ENCODE measurements around the gene IL17RA. TPM values are rescaled to one million over a fixed set of nuclear protein-coding genes. Genes with fewer than 3 reads are reported as not detected.

The IL17RA gene
- polyA plus RNA-seq, 1 donor (not counting 4 experiments of a cell fraction or from before 2014, with no cell fraction given), result 6.0 TPM

DNA sequence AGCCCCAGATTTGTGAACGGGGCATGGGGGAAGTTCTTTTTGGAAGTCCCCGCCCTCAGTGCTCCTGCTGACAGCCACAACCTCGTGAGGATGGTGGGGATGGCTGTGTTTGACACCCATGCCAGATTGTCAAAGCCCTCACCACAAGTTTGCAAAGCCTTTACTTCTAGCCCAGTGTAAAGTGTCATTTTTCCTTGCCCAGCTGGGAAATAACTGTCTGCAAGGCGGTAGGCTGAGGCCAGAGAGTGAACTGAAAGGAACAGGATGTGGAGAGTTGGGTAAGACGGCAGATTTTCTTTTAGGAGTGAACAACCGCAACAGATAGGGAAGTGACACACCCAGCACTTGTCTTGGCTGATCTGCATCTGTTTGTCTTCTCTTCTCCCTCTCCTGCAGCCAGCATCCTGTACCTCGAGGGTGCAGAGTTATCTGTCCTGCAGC, 13.6 kb downstream of the IL17RA start:
- Histone ChIP-seq H4K20me1 (ENCODE audit: control insufficient read depth, extremely low read depth, insufficient read depth, low read length) (peaks cover 3% of the 10 kb centered on the region), H3K9ac (ENCODE audit: control insufficient read depth, extremely low read depth, insufficient read depth, low read length) (no peak overlapping the region), H2AFZ (ENCODE audit: control insufficient read depth, low read length) (no peak overlapping the region), H3K9me1 (ENCODE audit: control insufficient read depth, extremely low read depth, insufficient read depth, low read length) (no peaks in the 10 kb centered on the region), H3K9me3 (ENCODE audit: control insufficient read depth, low read depth, low read length) (no peaks in the 10 kb centered on the region), H3K27me3 (ENCODE audit: control insufficient read depth, extremely low read depth, insufficient read depth, low read length) (no peaks in the 10 kb centered on the region), H3K79me2 (ENCODE audit: control insufficient read depth, insufficient read depth, low read length) (peaks cover 9% of the 10 kb centered on the region), H3K27ac (ENCODE audit: control insufficient read depth, insufficient read depth, low read length) (no peak overlapping the region), H3K4me1 (ENCODE audit: control insufficient read depth, extremely low read depth, insufficient read depth, low read length) (no peaks in the 10 kb centered on the region), H3K36me3 (ENCODE audit: control insufficient read depth in 2 of 2, extremely low read depth in 1 of 2, insufficient read depth in 2 of 2, low read length in 2 of 2) (peaks cover 21 to 43% of the 10 kb centered on the region in 2 experiments), H3K4me3 (ENCODE audit: control insufficient read depth in 2 of 3, extremely low read depth in 1 of 3, insufficient read depth in 2 of 3, low read depth in 1 of 3, low read length in 3 of 3) (no peak overlapping the region), H3K4me2 (ENCODE audit: control insufficient read depth, extremely low read depth, insufficient read depth, low read depth, low read length) (no peak overlapping the region)
- TF ChIP-seq, protein P1, sequence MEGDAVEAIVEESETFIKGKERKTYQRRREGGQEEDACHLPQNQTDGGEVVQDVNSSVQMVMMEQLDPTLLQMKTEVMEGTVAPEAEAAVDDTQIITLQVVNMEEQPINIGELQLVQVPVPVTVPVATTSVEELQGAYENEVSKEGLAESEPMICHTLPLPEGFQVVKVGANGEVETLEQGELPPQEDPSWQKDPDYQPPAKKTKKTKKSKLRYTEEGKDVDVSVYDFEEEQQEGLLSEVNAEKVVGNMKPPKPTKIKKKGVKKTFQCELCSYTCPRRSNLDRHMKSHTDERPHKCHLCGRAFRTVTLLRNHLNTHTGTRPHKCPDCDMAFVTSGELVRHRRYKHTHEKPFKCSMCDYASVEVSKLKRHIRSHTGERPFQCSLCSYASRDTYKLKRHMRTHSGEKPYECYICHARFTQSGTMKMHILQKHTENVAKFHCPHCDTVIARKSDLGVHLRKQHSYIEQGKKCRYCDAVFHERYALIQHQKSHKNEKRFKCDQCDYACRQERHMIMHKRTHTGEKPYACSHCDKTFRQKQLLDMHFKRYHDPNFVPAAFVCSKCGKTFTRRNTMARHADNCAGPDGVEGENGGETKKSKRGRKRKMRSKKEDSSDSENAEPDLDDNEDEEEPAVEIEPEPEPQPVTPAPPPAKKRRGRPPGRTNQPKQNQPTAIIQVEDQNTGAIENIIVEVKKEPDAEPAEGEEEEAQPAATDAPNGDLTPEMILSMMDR (optimal IDR thresholded peaks at IDR 0.05 in 1 of 3, IDR thresholded peaks at IDR 0.05 in 1 of 3, conservative IDR thresholded peaks at IDR 0.05 in 1 of 3; ENCODE audit: extremely low read depth in 1 of 3, insufficient read depth in 2 of 3, low read length in 3 of 3), result no peak
- TF ChIP-seq EZH2 (IDR thresholded peaks at IDR 0.05; ENCODE audit: low read length), result no peak
- no peak for FAIRE-seq
- no peak for DNase-seq (ENCODE audit: low read depth, low spot score)
- dilution Hi-C loops (cut with MboI; ENCODE audit: extremely low pct_ligation_motif_present, low sequenced_read_pairs), result no loop called here

DNA sequence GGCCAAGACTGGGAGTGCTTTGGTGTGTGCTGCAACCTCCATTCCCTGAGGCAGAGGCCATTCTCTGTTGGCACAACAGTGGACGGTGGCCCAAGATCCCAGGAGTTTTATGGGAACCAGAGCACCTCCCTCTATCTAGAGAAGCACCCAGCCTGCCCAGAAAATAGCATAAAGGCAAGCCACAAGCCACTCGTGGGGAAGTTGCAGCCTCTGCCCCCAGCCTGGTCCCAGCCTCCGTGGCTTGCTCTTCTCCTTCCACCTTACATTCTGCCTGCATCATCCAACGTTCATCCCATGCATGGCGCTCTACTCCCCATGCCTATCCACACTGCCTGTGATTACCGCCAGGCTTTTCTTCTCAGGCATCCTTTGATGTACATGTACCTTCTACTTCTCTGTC, 15.8 kb downstream of the IL17RA start:
- TF ChIP-seq EZH2 (IDR thresholded peaks at IDR 0.05; ENCODE audit: low read length), result no peak
- TF ChIP-seq, protein P1 (optimal IDR thresholded peaks at IDR 0.05 in 1 of 3, IDR thresholded peaks at IDR 0.05 in 1 of 3, conservative IDR thresholded peaks at IDR 0.05 in 1 of 3; ENCODE audit: extremely low read depth in 1 of 3, insufficient read depth in 2 of 3, low read length in 3 of 3), result no peak
- peaks cover 3% of the 10 kb centered on the region for H4K20me1 ChIP-seq (ENCODE audit: control insufficient read depth, extremely low read depth, insufficient read depth, low read length)
- H3K27ac ChIP-seq (ENCODE audit: control insufficient read depth, insufficient read depth, low read length), result no peak overlapping the region
- no peaks in the 10 kb centered on the region for H3K9me3 ChIP-seq (ENCODE audit: control insufficient read depth, low read depth, low read length)
- peaks cover 30 to 48% of the 10 kb centered on the region in 2 experiments for H3K36me3 ChIP-seq (ENCODE audit: control insufficient read depth in 2 of 2, extremely low read depth in 1 of 2, insufficient read depth in 2 of 2, low read length in 2 of 2)
- H3K4me1 ChIP-seq (ENCODE audit: control insufficient read depth, extremely low read depth, insufficient read depth, low read length), result no peaks in the 10 kb centered on the region
- H3K27me3 ChIP-seq (ENCODE audit: control insufficient read depth, extremely low read depth, insufficient read depth, low read length), result no peaks in the 10 kb centered on the region
- H3K9ac ChIP-seq (ENCODE audit: control insufficient read depth, extremely low read depth, insufficient read depth, low read length), result no peak overlapping the region
- H3K4me2 ChIP-seq (ENCODE audit: control insufficient read depth, extremely low read depth, insufficient read depth, low read depth, low read length), result no peak overlapping the region
- H3K79me2 ChIP-seq (ENCODE audit: control insufficient read depth, insufficient read depth, low read length), result peaks cover 3% of the 10 kb centered on the region
- H3K4me3 ChIP-seq (ENCODE audit: control insufficient read depth in 2 of 3, extremely low read depth in 1 of 3, insufficient read depth in 2 of 3, low read depth in 1 of 3, low read length in 3 of 3), result no peak overlapping the region
- DNase-seq (ENCODE audit: low read depth, low spot score) (no peak), FAIRE-seq (no peak)
- dilution Hi-C loops (cut with MboI; ENCODE audit: extremely low pct_ligation_motif_present, low sequenced_read_pairs), result no loop called here
- no peaks in the 10 kb centered on the region for H3K9me1 ChIP-seq (ENCODE audit: control insufficient read depth, extremely low read depth, insufficient read depth, low read length)
- H2AFZ ChIP-seq (ENCODE audit: control insufficient read depth, low read length), result no peak overlapping the region

All from keratinocyte (primary cell).